ES-I3 (cell line): ENCODE results near the gene NAA50.

Experiments
- H3K36me3 ChIP-seq: 2 replicates; pipeline ENCODE4 v1.6.1; 2013; ENCODE audit warnings: mild to moderate bottlenecking, low read length, control low read depth, moderate library complexity; ENCODE audit not compliant: insufficient read depth
- H3K4me1 ChIP-seq: 2 replicates; pipeline ENCODE4 v1.6.1; 2013; ENCODE audit warnings: mild to moderate bottlenecking, control low read depth, low read length; ENCODE audit not compliant: insufficient read depth
- H3K9ac ChIP-seq: 2 replicates; pipeline ENCODE4 v1.6.1; 2013; ENCODE audit warnings: low read depth, mild to moderate bottlenecking, low read length, moderate library complexity
- H3K9me3 ChIP-seq: 2 replicates; pipeline ENCODE4 v1.6.1; 2013; ENCODE audit warnings: mild to moderate bottlenecking, low read length, moderate library complexity; ENCODE audit not compliant: control insufficient read depth, insufficient read depth

NAA50 gene

DNA sequence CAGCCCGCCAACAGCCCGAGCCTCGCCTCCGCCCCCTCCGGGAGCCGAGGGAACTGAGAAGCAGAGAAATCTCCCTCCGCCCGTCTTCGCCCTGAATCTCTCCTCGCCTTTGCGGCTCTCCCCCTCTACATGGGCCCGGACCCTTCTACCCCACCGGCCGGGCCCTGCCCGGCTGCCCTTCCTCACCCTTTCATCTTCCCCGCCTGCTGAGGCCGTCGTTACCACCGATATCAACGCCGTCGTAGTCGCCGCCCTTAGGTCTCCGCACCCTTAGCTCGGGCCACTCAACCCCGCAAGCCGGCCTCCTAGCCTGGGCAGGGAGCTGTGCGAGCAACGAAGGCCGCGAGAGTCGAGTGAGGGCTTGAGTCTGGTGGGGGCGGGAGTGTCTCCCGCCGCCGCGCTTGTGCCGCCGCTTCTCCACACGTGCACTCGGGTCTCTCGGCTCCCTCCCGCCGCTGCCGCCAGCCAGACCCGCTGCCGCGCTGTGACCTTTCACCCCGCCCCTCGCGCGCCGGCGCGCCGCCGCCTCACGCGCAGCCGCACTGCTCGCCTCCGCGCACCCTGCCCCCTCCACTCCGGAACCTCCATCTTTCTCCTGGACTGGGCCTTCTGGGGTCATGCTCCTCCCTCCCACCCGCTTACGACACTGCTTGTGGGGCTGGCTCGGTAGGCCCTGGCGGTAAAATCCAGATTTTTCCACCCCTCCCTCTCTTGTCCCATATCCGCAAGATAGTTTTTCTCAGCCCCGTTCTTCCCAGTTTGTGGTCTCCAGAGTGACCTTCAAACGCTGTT lies at the start of gene NAA50:
NAA50 (minus strand) TSS at position 494 of the 792 bp plus-strand sequence; CDS start at position 194, 300 bp downstream.
- Histone ChIP-seq H3K9me3 (no peaks in the 10 kb centered on the region), H3K36me3 (peaks cover 4% of the 10 kb centered on the region; the same call in 1 of the 2 replicates), H3K4me1 (no peaks in the 10 kb centered on the region; the same call in 1 of the 2 replicates), H3K9ac (peak within 1 kb of the TSS; percentile 93)

DNA sequence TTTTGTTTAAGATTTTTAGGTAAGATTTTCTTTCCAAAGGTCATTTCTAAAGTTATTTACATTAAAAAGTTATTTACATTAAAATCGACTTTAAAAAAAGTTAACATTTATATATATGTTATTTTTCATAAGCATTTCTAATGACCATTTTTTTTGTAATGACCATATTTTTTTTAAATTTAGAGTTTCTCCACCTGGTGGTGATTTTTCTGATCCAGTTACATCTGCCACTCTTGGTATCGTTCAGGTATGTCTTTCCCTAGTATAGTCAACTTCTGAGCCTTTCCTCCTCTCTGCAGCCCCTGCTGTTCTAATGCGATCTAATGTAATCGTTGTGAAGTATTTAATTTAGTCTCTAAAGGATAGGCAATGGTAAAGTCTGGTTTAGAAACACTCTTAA lies 49.6 kb upstream of the NAA50 start:
- Histone ChIP-seq H3K9ac (no peak overlapping the region), H3K4me1 (no peaks in the 10 kb centered on the region), H3K36me3 (peaks cover 11% of the 10 kb centered on the region), H3K9me3 (no peaks in the 10 kb centered on the region)

DNA sequence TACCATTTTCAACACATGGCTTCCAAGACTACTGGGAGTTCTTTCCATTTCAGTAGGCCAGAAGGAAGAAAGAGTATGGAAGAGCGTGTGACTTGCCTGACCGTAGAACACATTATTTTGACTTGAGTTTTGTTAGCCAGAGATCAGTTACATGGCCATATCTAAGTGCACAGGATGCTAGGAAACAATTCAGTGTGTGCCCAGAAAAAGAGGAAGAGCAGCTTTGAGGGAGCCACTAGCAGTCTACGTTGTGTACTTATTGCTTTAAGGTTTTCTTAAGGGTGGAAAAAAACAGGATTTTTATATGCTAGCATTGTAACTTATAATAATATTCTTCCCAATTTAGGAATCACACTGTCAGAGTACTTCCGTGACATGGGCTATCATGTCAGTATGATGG lies 48.5 kb upstream of the NAA50 start:
- no peaks in the 10 kb centered on the region for H3K9me3 ChIP-seq
- no peaks in the 10 kb centered on the region for H3K4me1 ChIP-seq
- H3K36me3 ChIP-seq, result peaks cover 11% of the 10 kb centered on the region
- H3K9ac ChIP-seq, result no peak overlapping the region

DNA sequence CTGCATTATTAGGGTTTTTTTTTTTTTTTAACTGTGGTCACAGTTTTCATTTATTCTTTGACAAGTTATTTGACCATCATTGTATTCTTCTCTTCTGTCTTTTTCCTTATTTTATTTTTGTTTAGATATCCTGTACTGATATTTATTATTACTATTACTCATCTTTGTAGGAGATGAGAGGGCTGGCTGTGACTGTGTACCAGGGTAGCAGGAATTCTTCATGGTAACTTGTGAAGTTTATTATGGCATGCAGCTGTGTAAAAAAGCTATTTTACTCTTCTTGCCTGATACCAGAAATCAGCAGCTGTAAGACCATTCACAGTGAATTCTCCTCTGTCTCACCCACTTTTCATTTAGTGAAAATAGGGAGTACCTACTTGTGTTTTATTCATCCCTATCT lies 45.3 kb upstream of the NAA50 start:
- no peak overlapping the region for H3K9ac ChIP-seq
- no peaks in the 10 kb centered on the region for H3K9me3 ChIP-seq
- H3K36me3 ChIP-seq, result peaks cover 9% of the 10 kb centered on the region; the same call in 1 of the 2 replicates
- H3K4me1 ChIP-seq, result no peaks in the 10 kb centered on the region

DNA sequence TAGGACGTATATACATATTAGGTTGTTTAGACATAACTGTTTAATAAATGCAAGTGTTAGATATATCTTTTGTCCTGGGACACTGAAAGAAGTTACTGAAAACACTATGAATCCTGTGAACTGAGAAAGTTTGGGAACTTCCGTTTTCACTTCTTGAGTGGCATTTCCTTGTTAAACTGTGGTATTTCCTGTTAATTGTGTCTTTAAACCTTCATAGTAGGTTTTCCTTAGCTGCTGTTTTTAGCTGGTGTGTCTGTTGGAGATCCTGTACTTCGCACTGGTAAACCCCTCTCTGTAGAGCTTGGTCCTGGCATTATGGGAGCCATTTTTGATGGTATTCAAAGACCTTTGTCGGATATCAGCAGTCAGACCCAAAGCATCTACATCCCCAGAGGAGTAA lies 37.9 kb upstream of the NAA50 start:
- no peak overlapping the region for H3K9ac ChIP-seq
- peaks cover 17% of the 10 kb centered on the region for H3K4me1 ChIP-seq
- 0 out of 2 replicates have a peak, but pooled peaks cover 4% of the 10 kb centered on the region for H3K36me3 ChIP-seq
- H3K9me3 ChIP-seq, result no peaks in the 10 kb centered on the region

DNA sequence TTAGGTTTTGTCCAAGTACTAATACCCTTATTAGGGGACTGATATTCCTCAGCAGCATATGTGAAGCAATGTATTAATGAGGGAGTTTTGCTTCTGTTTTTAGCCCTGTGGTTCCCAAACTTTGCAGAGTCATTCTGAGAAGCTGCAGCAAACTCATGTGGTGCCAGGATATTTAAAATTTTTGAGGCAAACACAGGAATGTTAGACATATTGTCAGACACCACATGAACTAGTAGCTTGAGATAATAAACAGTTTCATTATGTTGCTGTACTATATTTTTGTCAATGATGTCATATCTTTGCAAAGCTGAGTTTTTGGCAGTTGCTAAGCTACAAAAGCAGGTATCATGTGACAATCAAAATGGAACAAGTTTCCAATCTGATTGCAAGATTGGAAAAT lies 37.4 kb upstream of the NAA50 start:
- no peak overlapping the region for H3K9ac ChIP-seq
- H3K36me3 ChIP-seq, result 0 out of 2 replicates have a peak, but pooled peaks cover 4% of the 10 kb centered on the region
- H3K4me1 ChIP-seq, result peaks cover 17% of the 10 kb centered on the region
- no peaks in the 10 kb centered on the region for H3K9me3 ChIP-seq

DNA sequence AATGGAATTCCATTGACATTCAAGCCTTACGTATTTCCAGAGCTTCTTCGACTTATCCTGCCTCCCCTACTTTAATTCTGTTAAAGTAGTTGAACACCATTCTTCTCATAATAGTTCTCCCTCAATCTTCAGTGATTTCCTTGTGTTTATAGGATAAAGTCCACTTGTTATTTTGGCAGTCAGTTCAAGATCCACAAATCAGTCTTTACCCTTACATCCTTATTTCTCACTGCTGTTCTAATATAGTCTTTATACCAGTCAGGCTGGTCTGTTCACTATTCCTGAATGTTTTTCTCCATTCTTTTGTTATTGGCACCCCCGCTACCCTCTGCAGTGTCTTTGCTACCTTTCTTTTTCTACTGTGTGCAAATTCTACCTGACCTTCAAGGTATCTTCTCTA lies 30.5 kb upstream of the NAA50 start:
- Histone ChIP-seq H3K36me3 (no peaks in the 10 kb centered on the region), H3K9ac (no peak overlapping the region), H3K4me1 (0 out of 2 replicates have a peak, but pooled peaks cover 5% of the 10 kb centered on the region), H3K9me3 (no peaks in the 10 kb centered on the region)

DNA sequence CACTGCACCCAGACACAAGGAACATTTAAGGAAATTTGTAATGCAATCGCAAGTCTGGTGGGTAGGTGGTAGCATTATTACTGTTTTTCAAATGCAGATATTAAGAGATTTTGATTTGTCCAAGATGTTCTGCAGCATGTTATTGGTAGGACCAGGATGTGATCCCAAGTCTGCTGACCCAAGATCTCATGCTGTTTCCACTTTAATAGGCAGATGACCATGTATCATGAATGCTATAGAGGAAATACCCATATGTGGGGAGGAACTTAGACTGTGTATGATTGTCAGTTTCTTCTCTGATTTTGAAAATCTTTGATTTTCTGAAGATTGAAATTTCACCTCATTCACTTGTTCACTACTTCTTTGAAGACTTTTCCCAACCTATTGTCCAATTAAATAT lies 29.5 kb upstream of the NAA50 start:
- Histone ChIP-seq H3K9me3 (no peaks in the 10 kb centered on the region), H3K36me3 (no peaks in the 10 kb centered on the region), H3K9ac (no peak overlapping the region), H3K4me1 (0 out of 2 replicates have a peak, but pooled peaks cover 5% of the 10 kb centered on the region)

DNA sequence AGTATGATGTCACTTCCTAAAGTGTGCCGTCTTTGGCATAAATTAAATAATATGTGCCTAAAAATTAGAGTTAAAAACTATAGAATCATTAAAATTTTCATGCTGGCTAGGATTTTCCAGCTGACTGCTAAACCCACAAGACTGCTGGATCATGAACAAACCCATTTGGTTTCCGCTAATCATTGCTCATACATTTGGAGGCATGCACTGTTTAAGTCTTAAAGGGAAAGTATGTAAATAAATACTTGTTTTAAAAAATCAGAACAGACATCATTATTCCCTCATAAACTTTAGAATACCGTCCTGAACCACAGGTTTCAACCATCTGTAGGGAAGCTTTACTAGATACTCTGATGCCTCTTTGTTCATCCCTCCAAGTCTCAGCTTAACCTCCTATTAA lies 27.3 kb upstream of the NAA50 start:
- no peaks in the 10 kb centered on the region for H3K36me3 ChIP-seq
- no peak overlapping the region for H3K9ac ChIP-seq
- H3K4me1 ChIP-seq, result 0 out of 2 replicates have a peak, but pooled peaks cover 5% of the 10 kb centered on the region
- no peaks in the 10 kb centered on the region for H3K9me3 ChIP-seq

DNA sequence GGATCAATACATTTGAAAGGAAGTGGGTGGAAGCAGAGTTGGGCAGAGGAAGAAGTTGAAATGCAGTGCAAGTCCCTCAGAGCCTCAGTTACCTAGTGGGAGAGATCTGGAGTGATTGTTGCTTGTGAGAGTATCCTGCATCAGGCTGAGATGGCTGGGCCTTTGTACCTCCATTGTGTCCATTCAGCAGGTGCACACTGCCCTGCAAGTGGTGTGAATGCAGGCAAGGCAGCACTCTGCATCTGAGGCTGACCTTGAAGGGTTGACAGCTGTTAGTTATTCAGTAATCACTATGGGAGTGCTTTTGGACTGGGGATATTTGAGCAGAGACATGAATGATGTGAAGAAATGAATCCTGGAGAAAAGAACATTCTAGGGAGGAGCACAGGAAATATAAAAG lies 25.9 kb upstream of the NAA50 start:
- H3K36me3 ChIP-seq, result no peaks in the 10 kb centered on the region
- H3K9me3 ChIP-seq, result no peaks in the 10 kb centered on the region
- no peak overlapping the region for H3K9ac ChIP-seq
- H3K4me1 ChIP-seq, result 0 out of 2 replicates have a peak, but pooled peaks cover 5% of the 10 kb centered on the region

DNA sequence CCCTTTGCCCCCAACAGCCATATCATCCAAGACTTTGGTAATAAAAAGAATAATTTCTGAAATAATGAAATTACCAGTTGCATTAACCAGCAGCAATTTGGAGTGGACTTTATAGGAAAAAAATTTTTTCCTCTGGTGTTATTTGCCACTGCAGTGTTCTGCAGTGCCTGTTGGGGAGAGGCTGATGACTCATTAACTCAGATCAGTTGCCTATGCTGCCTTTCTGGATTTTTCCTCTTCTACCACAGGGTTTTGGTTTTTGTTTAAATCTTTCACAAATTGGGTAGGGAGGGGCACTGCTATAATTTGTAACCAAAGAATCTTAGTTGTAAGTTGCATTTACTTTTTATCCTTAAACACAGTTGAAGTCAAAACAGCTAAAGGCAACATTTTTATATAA lies 23.5 kb upstream of the NAA50 start:
- Histone ChIP-seq H3K9ac (no peak overlapping the region), H3K9me3 (no peaks in the 10 kb centered on the region)

DNA sequence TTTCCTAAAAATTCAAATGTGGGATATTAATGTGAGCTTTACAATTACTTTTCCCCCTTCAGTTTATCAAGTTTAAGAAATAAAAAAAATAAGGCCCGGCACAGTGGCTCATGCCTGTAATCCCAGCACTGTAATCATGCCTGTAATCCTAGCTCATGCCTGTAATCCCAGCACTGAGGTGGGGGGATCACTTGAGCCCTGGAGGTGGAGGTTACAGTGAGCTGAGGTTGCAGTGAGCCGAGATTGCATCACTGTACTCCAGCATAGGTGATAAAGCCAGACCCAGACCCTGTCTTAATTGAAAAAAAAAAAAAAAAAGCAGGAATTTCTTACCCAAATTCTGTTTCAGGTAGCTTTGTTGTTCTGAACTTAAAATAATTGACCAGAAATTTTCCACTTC lies 18.6 kb upstream of the NAA50 start:
- H3K36me3 ChIP-seq, result no peaks in the 10 kb centered on the region
- no peak overlapping the region for H3K9ac ChIP-seq
- H3K9me3 ChIP-seq, result no peaks in the 10 kb centered on the region
- H3K4me1 ChIP-seq, result no peaks in the 10 kb centered on the region

More for the DNA sequence above, 23.5 kb upstream of the NAA50 start:
- Histone ChIP-seq H3K36me3 (no peaks in the 10 kb centered on the region), H3K4me1 (no peaks in the 10 kb centered on the region)

DNA sequence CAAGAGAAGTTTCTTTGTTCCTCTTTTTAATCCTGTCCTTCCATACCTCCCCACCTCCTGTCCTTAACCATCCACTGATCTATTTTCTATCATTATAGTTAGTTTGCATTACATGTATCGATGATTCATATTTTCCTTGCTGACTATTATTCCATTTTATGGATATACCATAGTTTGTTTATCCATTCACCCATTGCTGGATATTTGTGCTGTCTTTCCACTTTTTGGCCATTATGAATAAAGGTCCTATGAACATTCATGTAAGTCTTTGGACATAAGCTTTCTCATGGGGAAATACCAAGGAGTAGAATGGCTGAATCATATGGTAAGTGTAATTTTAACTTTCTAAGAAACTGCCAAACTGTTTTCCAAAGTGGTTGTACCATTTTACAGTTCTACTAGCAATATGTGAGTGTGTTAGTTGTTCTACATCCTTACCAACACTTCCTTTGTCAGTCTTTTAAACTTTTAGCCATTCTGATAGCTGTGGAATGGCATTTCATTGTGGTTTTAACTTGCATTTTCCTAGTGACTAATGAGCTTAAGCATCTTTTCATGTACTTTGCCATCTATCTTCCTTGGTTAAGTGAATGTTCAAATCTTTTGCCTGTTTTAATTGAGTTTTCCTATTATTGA lies 12.5 kb upstream of the NAA50 start:
- Histone ChIP-seq H3K4me1 (no peaks in the 10 kb centered on the region), H3K9me3 (peaks cover 6% of the 10 kb centered on the region; the same call in 1 of the 2 replicates), H3K36me3 (no peaks in the 10 kb centered on the region), H3K9ac (no peak overlapping the region)

DNA sequence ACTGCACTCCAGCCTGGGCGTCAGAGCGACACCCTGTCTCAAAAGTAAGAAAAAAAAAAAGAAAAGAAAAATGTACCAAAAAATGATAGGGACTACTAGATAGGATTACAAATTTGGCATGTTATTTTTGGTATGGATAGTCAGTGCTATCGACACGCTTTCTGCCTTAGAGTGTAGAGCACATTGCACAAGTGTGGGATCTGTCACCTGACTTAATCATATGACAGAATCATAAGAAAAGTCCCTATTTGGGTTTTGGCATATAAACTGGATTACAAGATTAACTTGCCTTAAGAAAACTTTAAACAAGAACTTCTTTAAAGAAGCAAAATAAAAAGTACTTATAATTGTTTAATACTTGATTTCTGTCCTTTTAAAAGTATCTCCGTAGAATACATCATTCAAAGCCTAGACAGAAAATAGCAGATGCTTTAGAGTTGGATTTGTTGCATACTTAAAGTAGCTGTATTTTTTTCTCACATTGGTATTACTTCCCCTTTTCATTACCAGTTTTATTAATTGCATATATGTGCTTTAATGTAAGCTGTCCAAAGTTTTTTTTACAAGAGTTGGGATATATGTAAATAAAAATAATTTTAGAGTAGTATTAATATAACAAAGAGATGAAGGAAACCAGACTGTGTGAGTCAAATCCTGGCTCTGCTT lies 8.6 kb upstream of the NAA50 start:
- H3K9ac ChIP-seq, result no peak overlapping the region

More for the DNA sequence above, 8.6 kb upstream of the NAA50 start:
- Histone ChIP-seq H3K9me3 (peaks cover 6% of the 10 kb centered on the region; the same call in 1 of the 2 replicates), H3K36me3 (no peaks in the 10 kb centered on the region), H3K4me1 (peaks cover 8% of the 10 kb centered on the region)
